HL-60 (cell line): ENCODE measurements around the gene WDR91.

ENCODE experiments used
- DNase-seq, 2 experiments: peaks; one replicate each; pipeline ENCODE4 v3.0.0-alpha.2; 2010 to 2020; ENCODE audit warnings: low read depth in 1 of 2, low spot score in 1 of 2
- H3K27ac ChIP-seq: fragments of 250-450 bp; sonication (Bioruptor Pico); replicated peaks from 2 replicates; pipeline ENCODE4 v1.5.1; 2020; ENCODE audit warnings: mild to moderate bottlenecking, moderate library complexity
- H3K27me3 ChIP-seq: fragments of 250-450 bp; sonication (Bioruptor Pico); 2 replicates; pipeline ENCODE4 v1.5.1; 2021; ENCODE audit warnings: mild to moderate bottlenecking, moderate library complexity; ENCODE audit not compliant: insufficient read depth, poor library complexity, severe bottlenecking
- H3K4me3 ChIP-seq: replicated peaks from 2 replicates; pipeline ENCODE4 v1.5.1; 2011; ENCODE audit warnings: mild to moderate bottlenecking, control low read depth, low read length; ENCODE audit not compliant: insufficient read depth
- CTCF ChIP-seq: IDR thresholded peaks from one replicate; pipeline ENCODE4 v1.5.1; 2011; ENCODE audit warnings: low read length, control low read depth, inconsistent platforms; ENCODE audit not compliant: insufficient read depth
- GABPA ChIP-seq: IDR thresholded peaks from 2 replicates; pipeline ENCODE4 v1.6.1; 2012; ENCODE audit warnings: low read depth
- POLR2AphosphoS5 ChIP-seq: IDR thresholded peaks from 2 replicates; pipeline ENCODE4 v1.6.1; 2012; ENCODE audit warnings: low read depth
- REST ChIP-seq: IDR thresholded peaks from 2 replicates; pipeline ENCODE4 v1.6.1; 2012; ENCODE audit warnings: low read depth; ENCODE audit not compliant: insufficient replicate concordance
- SPI1 ChIP-seq: IDR thresholded peaks from 2 replicates; pipeline ENCODE4 v1.6.1; 2012; ENCODE audit warnings: low read depth, mild to moderate bottlenecking, borderline replicate concordance
- long read RNA-seq: library from polyadenylated mRNA; unstranded; transcript quantifications from one replicate; pipeline ENCODE4 v2.0.0, GENCODE V29; 2020

The WDR91 gene
- long read RNA-seq, full-length matches to known transcripts: 110 of 167 reads
- long read RNA-seq, partial matches to known transcripts: 21 of 167 reads
- long read RNA-seq, other reads (novel, unspliced or antisense): 36 of 167 reads

GRCh38 chr7:135211179-135211945, at the start of gene WDR91:
TSS of gene WDR91 (minus strand) at chr7:135211526. CDS start at chr7:135211502, 24 bp downstream.
- Histone ChIP-seq H3K27me3 (no peaks in the 10 kb centered on the region), H3K27ac (peak within 1 kb of the TSS; percentile 62), H3K4me3 (peak within 1 kb of the TSS; percentile 63)
- TF ChIP-seq POLR2AphosphoS5: peak; percentile 89
- TF ChIP-seq SPI1: no peak
- no peak for TF ChIP-seq GABPA
- TF ChIP-seq REST: peak; percentile 65
- DNase-seq: peak; percentile 74 to 91

GRCh38 chr7:135260470-135260869, 49.1 kb upstream of the WDR91 start:
- Histone ChIP-seq H3K27me3 (no peaks in the 10 kb centered on the region), H3K27ac (no peak overlapping the region), H3K4me3 (no peak overlapping the region)
- TF ChIP-seq REST: no peak
- no peak for TF ChIP-seq CTCF
- no peak for TF ChIP-seq GABPA
- no peak for TF ChIP-seq SPI1
- TF ChIP-seq POLR2AphosphoS5: no peak
- no peak for DNase-seq

GRCh38 chr7:135259702-135260101, 48.4 kb upstream of the WDR91 start:
- no peak for DNase-seq
- Histone ChIP-seq H3K4me3 (no peak overlapping the region), H3K27me3 (no peaks in the 10 kb centered on the region), H3K27ac (no peak overlapping the region)
- TF ChIP-seq CTCF (no peak), GABPA (no peak), REST (no peak), POLR2AphosphoS5 (no peak), SPI1 (no peak)
